HG02884 (cell line): ENCODE data around the gene LMNTD1.
"Not testable (repeated sequence)": the region's sequence is repeated elsewhere in the genome, so short reads cannot be mapped to it uniquely, and the experiment has no call there.

Experiments used
- ATAC-seq: cut with Tn5 transposase; IDR thresholded peaks from one replicate; pipeline ENCODE4 v1.9.1; 2021; ENCODE audit warnings: mild to moderate bottlenecking, moderate library complexity; ENCODE audit not compliant: unreplicated experiment

LMNTD1 gene

GRCh38 chr12:25553098-25553497, at the start of gene LMNTD1:
TSS of gene LMNTD1 (minus strand) at chr12:25553283. CDS start at chr12:25552959, 324 bp downstream.
- no peak for ATAC-seq

- ATAC-seq: no peak
Observed at GRCh38 chr12:25598956-25599355, 45.9 kb upstream of the LMNTD1 start.

GRCh38 chr12:25595496-25595895, 42.4 kb upstream of the LMNTD1 start:
- not testable (repeated sequence) for ATAC-seq

- no peak for ATAC-seq
Observed at GRCh38 chr12:25594376-25594775, 41.3 kb upstream of the LMNTD1 start.

- ATAC-seq: no peak
Observed at GRCh38 chr12:25592725-25593495, 39.8 kb upstream of the LMNTD1 start.

- no peak for ATAC-seq
Observed at GRCh38 chr12:25591144-25591543, 38.1 kb upstream of the LMNTD1 start.

GRCh38 chr12:25590011-25590721, 37.1 kb upstream of the LMNTD1 start:
- ATAC-seq: no peak

- ATAC-seq: no peak
Observed at GRCh38 chr12:25587346-25587745, 34.3 kb upstream of the LMNTD1 start.

GRCh38 chr12:25585662-25586061, 32.6 kb upstream of the LMNTD1 start:
- no peak for ATAC-seq

GRCh38 chr12:25585021-25585523, 32.0 kb upstream of the LMNTD1 start:
- ATAC-seq: no peak

- no peak for ATAC-seq
Observed at GRCh38 chr12:25584596-25584995, 31.5 kb upstream of the LMNTD1 start.

GRCh38 chr12:25583545-25583944, 30.5 kb upstream of the LMNTD1 start:
- no peak for ATAC-seq

- ATAC-seq: no peak
Observed at GRCh38 chr12:25581067-25581466, 28.0 kb upstream of the LMNTD1 start.

- ATAC-seq: no peak
Observed at GRCh38 chr12:25578411-25579143, 25.5 kb upstream of the LMNTD1 start.

GRCh38 chr12:25574761-25575160, 21.7 kb upstream of the LMNTD1 start:
- no peak for ATAC-seq

- no peak for ATAC-seq
Observed at GRCh38 chr12:25573346-25573745, 20.3 kb upstream of the LMNTD1 start.

- ATAC-seq: no peak
Observed at GRCh38 chr12:25570418-25570817, 17.3 kb upstream of the LMNTD1 start.

GRCh38 chr12:25566202-25566949, 13.3 kb upstream of the LMNTD1 start:
- no peak for ATAC-seq

- ATAC-seq: no peak
Observed at GRCh38 chr12:25558586-25558985, 5.5 kb upstream of the LMNTD1 start.

- no peak for ATAC-seq
Observed at GRCh38 chr12:25557830-25558436, 4.8 kb upstream of the LMNTD1 start.
